Lower leg skin (tissue), 3 donors: ENCODE data around the gene INTS11.

Source experiments
- POLR2A ChIP-seq, 2 donors: fragments of 450-650 bp; IDR thresholded peaks; one replicate each; pipeline ENCODE4 v1.6.1; 2016 to 2017; ENCODE audit warnings: antibody characterized with exemption in 2 of 2, mild to moderate bottlenecking in 1 of 2, moderate library complexity in 1 of 2
- TF ChIP-seq, protein P1 (sequence below), 3 donors: fragments of 450-650 bp; IDR thresholded peaks; one replicate each; pipeline ENCODE4 v1.5.1; 2016; ENCODE audit warnings: antibody characterized with exemption in 3 of 3, mild to moderate bottlenecking in 3 of 3, moderate library complexity in 2 of 3

DNA sequence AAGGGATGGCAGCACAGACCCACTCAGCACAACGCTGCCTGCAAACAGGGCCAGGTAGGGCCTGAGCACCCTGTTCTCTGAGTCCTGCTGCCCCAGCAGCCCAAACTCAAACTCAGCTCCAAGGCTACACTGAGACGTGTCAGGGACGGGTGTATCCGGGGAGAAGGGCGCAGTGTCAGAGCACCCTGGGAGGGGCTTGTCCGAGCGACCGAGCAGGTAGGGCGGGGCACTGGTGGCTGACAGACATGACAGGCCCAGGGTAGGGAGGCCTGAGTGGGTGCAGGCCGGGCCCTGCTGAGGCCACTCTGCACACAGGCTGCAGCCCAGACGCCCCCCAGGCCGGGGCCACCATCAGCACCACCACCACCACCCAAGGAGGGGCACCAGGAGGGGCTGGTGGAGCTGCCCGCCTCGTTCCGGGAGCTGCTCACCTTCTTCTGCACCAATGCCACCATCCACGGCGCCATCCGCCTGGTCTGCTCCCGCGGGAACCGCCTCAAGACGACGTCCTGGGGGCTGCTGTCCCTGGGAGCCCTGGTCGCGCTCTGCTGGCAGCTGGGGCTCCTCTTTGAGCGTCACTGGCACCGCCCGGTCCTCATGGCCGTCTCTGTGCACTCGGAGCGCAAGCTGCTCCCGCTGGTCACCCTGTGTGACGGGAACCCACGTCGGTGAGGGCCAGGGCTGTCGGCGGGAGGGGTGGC lies 38.7 kb downstream of the INTS11 start:
- TF ChIP-seq, protein P1, sequence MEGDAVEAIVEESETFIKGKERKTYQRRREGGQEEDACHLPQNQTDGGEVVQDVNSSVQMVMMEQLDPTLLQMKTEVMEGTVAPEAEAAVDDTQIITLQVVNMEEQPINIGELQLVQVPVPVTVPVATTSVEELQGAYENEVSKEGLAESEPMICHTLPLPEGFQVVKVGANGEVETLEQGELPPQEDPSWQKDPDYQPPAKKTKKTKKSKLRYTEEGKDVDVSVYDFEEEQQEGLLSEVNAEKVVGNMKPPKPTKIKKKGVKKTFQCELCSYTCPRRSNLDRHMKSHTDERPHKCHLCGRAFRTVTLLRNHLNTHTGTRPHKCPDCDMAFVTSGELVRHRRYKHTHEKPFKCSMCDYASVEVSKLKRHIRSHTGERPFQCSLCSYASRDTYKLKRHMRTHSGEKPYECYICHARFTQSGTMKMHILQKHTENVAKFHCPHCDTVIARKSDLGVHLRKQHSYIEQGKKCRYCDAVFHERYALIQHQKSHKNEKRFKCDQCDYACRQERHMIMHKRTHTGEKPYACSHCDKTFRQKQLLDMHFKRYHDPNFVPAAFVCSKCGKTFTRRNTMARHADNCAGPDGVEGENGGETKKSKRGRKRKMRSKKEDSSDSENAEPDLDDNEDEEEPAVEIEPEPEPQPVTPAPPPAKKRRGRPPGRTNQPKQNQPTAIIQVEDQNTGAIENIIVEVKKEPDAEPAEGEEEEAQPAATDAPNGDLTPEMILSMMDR (IDR thresholded peaks at IDR 0.05) = no peak
- no peak for TF ChIP-seq POLR2A (IDR thresholded peaks at IDR 0.05)
